K562 treated with DMSO at 1 percent for 24 hours (cell line): ENCODE results near the gene TWF1. TPM values are rescaled to one million over a fixed set of nuclear protein-coding genes. Genes with fewer than 3 reads are reported as not detected.

Experiments used
- total RNA-seq: library from RNA; unstranded; fragments of 300-600 nt; gene quantifications from 2 replicates; pipeline ENCODE4 v1.2.3, GENCODE V29; 2022; ENCODE audit warnings: low read depth; ENCODE audit not compliant: insufficient read depth

The TWF1 gene
- total RNA-seq, result 13.1 and 17.0 TPM in 2 replicates

DNA sequence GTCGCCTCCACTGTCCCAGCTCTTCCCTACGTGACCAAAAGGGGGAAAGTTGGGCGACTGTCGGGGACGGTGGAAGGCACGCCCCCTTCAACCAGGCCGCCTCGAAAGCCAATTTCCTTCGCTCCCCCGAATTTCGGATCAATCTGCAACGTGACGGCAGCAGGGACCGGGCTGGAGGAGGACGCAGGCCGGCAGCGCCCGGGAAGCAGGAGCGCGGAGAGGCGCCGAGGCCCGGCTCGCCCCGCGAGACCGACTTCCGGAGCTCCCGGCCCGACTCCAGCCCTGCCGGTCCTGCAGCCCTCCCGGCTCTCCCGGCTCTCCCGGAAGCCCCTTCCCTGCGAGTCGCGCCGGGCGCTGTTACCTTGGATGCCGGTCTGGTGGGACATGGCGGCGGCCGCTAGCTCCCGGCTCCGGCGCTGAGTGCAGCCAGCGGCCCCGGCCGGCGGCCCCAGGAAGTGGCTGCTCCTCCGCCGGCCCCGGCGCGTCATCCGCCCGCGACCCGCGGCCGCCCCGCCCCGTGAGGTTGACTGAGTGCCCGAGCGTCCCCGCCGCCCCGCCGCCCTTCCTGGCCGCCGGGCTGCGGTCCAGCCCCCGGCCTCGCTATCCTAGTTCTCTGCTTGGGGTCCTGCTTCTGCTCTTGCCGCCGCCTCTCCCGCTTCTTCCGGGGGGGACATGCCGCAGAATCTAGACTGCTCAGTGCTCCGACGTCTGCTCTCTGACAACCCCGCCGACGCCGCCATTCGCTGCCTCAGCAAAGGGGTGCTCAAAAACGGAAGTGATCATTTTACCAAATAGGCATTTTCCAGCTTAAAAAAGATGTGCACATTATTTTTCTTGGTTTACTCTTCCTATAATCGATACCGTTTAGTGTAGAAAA lies at the start of gene TWF1:
Gene TWF1 (minus strand): TSS at position 458 of the 877 bp plus-strand sequence. CDS start 72 bp downstream, at position 386.

DNA sequence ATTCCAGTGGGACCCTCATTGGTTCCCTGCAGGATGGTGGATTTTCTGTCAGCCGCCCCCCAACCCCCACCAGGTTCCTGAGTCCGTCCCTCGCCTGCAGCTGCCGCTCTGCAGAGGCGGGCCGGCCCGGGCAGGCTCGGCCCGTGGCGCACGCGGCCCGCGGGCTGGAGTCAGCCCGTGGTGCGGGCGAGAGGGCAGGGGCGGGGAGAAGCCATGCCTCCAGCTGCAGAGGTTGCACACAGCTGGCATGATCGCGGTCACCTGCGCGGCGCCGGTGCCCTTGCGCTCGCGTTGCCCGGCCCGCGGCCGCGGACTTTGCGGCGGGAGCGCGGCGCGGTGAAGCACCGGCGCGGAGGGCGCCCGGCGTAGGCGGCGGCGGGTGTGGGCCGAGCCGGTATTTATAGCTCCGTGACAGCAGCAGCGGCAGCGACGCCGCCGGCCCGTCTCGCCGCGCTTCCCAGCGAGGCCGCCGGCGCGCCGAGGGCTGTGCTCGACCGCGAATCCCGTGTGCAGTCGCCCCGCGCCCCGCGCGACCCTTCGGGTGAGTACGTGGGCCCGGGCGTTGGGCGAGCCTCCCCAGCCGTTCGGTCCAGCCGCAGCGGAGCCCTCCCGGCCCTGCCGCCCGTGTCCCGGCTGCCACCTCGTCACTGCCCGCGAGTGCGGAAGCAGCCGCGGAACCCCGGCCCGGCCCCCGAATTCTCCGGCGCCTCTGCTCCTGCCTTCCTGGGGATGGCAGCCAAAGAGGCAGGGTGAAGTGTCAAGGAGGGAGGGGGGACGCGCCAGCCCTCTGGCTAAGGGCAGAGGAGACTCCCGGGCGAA lies 29.7 kb upstream of the TWF1 start, which contains the start of gene TMEM117:
Gene TMEM117 (plus strand): TSS at position 426 of the 819 bp plus-strand sequence.

DNA sequence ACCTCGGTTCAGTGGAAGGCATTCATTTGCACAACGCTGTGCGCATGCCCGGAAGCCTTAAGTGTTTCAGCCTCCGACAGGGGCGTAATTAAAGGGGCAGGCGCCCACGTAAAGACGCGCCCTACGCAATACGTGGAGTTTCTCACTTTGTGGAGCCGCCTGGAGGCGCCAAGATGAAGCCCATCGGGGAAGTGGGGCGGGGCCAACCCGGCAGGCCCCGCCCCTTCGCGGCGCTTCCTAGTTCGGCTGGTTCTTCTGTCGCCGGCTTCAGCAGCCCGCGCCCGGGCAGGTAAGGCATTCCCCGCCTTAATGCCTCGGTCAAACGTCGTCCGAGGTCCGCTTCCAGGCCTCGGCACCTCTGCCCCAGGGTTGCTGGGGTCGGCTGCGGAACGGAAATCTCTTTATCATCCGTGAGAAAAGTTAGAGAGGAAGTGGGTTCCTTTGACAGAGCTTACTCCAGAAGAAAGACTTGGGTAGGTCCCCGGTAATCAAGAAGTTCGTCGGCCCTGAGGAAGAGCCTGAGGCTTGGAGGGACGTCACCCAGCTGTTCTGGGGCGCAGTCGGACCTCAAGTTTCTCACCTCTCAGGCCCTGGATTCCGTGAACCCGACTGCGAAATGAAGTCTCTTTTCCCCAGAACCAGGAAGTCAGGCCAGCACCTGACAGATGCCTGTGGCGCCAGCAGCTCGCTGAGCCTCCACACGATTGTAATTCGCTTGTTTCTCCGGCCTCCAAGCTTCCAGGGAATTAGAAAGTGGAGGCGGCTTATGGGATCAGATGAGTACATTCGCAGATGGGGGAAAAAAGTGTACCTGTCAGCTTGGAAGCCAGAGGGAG lies 47.2 kb downstream of the TWF1 start, which contains the start of the genes IRAK4 and PUS7L:
Gene IRAK4 (plus strand): TSS at position 224 of the 836 bp plus-strand sequence. CDS start 9,161 bp downstream, outside the sequence.
Gene PUS7L (minus strand): TSS at position 63 of the 836 bp plus-strand sequence. CDS start 3,545 bp downstream, outside the sequence.

Other genes with a start within 250 kb of the TWF1 start
- gene PUS7L, start 47.5 kb downstream of the TWF1 start, total RNA-seq, result 2.3 and 4.1 TPM in 2 replicates
- 7.4 and 10.7 TPM in 2 replicates for gene IRAK4, start 47.4 kb downstream of the TWF1 start, total RNA-seq
- 1.1 and 2.2 TPM in 2 replicates for gene TMEM117, start 29.8 kb upstream of the TWF1 start, total RNA-seq